GM18517 (cell line): Measurements from ENCODE around the gene WFDC10B.
"Not testable (repeated sequence)": the region's sequence is repeated elsewhere in the genome, so short reads cannot be mapped to it uniquely, and the experiment has no call there.

Source experiments
- ATAC-seq: cut with Tn5 transposase; IDR thresholded peaks from one replicate; pipeline ENCODE4 v1.9.1; 2021; ENCODE audit warnings: mild to moderate bottlenecking, moderate library complexity; ENCODE audit not compliant: unreplicated experiment

WFDC10B gene

DNA sequence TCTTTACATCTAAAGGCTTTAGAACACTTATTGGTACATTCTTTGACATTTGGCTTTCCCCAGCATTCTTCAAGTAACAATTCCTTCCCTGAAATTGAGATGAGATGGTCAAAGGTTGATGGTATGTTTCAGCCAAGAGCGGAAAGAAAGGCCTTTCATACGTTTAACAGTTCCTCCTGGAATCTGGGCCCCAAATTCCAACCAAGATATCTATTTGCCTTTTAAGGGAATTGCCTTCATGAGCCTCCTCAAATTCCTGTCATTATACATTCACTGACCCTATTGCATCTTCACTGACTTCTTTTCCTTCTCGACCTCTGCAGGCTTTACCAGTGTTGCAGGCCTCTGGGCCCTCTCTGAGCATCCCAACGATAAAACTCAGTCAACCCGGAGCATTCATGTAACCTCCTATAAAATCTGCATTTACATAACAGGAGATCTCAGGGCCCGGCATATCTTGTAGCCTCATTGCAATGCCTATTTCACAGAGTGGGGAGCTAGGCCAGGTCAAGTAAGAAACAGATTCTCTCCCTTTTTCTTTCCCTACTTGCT is 55.4 kb downstream of the WFDC10B start:
- ATAC-seq: no peak

DNA sequence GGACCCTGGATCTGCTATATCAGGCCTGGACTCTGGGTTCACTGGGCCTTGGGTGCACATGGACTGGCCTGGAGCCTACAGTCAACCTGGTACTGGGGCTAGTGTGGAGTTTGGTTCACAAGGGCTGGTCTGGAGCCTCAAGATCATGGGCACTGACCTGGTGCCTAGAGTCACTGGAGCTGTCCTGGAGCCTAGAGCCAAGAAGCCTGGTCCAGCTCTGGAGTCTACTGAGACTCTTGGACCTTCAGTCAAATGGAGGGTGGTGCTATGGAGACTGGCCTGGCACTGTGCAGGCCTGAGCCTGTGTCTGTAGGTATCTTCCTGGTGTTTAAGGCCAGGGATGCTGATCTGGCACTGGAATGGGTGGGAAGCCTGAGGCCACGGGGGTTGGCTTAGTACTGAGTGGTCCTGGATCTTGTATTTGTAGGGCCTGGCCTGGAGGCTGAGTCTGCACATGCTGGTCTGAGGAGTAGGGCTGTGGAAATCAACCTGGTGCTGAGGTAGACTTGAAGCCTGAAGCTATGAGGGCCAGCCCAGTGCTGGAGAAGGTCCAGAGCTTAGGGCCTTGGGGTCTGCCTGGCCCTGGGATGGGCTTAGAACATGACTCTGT is 57.3 kb downstream of the WFDC10B start:
- ATAC-seq: no peak

DNA sequence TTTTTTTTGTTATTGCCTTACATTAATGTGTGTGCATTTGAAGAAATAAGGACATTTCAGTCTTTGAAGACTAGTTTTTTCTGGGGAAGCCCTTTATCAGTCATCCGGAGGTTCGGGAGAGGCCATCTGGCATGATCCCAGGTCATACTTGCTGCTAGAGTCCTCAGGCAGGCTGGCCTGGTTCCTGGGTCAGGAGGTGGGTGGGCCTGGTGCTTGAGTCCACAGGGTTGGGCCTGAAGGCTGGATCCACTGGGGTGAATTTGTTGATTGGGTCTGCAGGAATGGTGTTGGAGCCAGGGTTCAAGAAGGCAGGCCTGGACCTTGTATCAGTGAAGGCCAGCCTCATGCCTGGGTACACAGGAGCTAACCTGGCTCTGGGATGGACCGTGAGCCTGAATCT is 57.9 kb downstream of the WFDC10B start:
- no peak for ATAC-seq

DNA sequence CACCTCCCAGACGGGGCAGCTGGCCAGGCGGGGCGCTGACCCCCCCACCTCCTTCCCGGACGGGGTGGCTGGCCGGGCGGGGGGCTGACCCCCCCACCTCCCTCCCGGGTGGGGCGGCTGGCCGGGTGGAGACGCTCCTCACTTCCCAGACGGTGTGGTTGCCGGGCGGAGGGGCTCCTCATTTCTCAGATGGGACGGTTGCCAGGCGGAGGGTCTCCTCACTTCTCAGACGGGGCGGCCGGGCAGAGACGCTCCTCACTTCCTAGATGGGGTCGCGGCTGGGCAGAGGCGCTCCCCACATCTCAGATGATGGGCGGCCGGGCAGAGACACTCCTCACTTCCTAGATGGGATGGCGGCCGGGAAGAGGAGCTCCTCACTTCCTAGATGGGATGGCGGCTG is 59.0 kb downstream of the WFDC10B start:
- ATAC-seq: not testable (repeated sequence)

DNA sequence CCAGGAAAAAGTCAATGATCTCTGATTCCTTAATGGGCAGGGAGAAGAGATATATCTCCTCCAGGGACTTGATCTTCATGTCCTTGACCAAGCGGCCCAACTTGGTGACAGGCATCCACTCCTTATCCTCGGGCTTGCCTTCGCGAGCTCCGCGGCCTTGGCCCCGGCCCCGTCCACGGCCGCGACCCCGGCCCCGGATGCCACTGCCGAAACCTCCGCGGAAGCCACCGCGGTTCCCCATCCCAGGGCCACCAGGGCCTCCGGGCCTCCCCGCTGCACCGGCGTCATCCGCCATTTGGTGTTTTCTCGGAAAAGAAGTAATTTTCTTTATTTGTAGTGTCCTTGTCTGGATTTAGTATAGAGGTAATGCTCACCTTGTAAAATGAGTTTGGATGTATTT is 63.7 kb downstream of the WFDC10B start:
- ATAC-seq: not testable (repeated sequence)

DNA sequence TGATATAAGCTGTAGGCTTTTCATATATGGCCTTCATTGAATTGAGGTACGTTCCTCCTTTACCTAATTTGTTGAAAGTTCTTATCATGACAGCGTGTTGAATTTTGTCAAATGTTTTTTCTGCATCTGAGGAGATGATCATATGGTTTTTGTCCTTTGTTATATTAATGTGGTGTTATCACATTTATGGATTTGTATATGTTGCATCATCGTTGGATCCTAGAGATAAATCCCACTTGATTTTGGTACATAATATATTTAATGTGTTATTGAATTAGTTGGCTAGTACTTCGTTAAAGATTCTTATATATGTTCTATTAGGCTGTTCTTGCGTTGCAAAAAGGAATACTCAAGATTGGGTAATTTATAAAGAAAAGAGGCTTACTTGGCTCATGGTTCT is 65.1 kb downstream of the WFDC10B start:
- ATAC-seq: no peak

DNA sequence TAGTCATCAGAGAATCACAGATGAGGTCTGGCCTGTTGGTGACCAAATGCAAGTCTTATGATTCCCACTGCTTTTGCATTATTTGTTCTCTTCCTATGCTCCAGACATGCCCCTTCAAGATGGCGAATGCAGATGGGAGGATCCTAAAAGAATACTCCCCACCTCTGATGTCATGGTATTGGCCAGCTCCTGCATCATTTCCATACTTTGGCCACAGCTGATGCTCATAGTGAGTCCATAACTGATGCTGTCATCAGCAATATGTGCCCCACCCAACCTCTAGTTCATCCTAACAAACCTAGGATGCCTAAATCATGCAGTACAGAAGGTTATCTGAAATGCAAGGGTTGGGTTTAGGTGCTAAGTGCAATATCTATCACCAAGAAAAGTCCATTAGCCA is 68.3 kb downstream of the WFDC10B start:
- ATAC-seq: no peak
